Tibial artery (tissue), 4 donors: ENCODE results near the gene CBLN3.
A peak's percentile ranks its signal among the peaks of the same experiment; 100 is the strongest.
"Not testable (repeated sequence)": the region's sequence is repeated elsewhere in the genome, so short reads cannot be mapped to it uniquely, and the experiment has no call there.

Experiments used
- DNase-seq, 2 donors: peaks; one replicate each; pipeline ENCODE4 v3.0.0-alpha.2; 2019
- H3K27ac ChIP-seq, 2 donors: fragments of 200-600 bp; sonication (generic) in 1 of 2; 1 replicate in 1 of 2; 2 replicates in 1 of 2; pipeline ENCODE4 v1.5.1; 2018 to 2019; ENCODE audit warnings: mild to moderate bottlenecking in 1 of 2
- H3K27me3 ChIP-seq, 2 donors: fragments of 200-600 bp; sonication (generic) in 1 of 2; one replicate each; pipeline versions ENCODE4 v1.5.1 to v1.6.0; 2016 to 2019
- H3K36me3 ChIP-seq, 3 donors: fragments of 200-600 bp; sonication (generic) in 2 of 3; one replicate each; pipeline ENCODE4 v1.5.1; 2016 to 2019; ENCODE audit warnings: mild to moderate bottlenecking in 2 of 3
- H3K4me1 ChIP-seq, 4 donors: fragments of 200-600 bp; sonication (generic) in 2 of 4; 1 replicate in 3 of 4; 2 replicates in 1 of 4; pipeline ENCODE4 v1.5.1; 2016 to 2019
- H3K4me3 ChIP-seq, 2 donors: fragments of 200-600 bp; sonication (generic) in 1 of 2; 1 replicate in 1 of 2; 2 replicates in 1 of 2; pipeline ENCODE4 v1.5.1; 2018 to 2019; ENCODE audit warnings: mild to moderate bottlenecking in 2 of 2
- H3K9me3 ChIP-seq, 3 donors: fragments of 200-600 bp; sonication (generic) in 1 of 3; one replicate each; pipeline ENCODE4 v1.5.1; 2016 to 2019
- CTCF ChIP-seq, 2 experiments: fragments of 200-600 bp in 1 of 2; fragments of 450-650 bp in 1 of 2; IDR thresholded peaks; one replicate each; pipeline ENCODE4 v1.5.1; 2017 to 2019; ENCODE audit warnings: antibody characterized with exemption in 2 of 2, mild to moderate bottlenecking in 1 of 2, moderate library complexity in 1 of 2
- intact Hi-C: fragments of 100-400 bp; cut with DNase I; formaldehyde crosslinking; loops from one replicate; pipeline ENCODE4 v1.15.0; 2023; ENCODE audit warnings: low total_unique reads

Gene CBLN3

GRCh38 chr14:24456980-24457379 is 27.5 kb upstream of the CBLN3 start:
- no peak for TF ChIP-seq CTCF (IDR thresholded peaks at IDR 0.05)
- H3K4me1 ChIP-seq, result no peaks in the 10 kb centered on the region
- no peak for DNase-seq
- H3K27ac ChIP-seq, result no peak overlapping the region
- no peaks in the 10 kb centered on the region for H3K27me3 ChIP-seq
- no peaks in the 10 kb centered on the region for H3K9me3 ChIP-seq
- no peak overlapping the region for H3K4me3 ChIP-seq
- H3K36me3 ChIP-seq, result no peaks in the 10 kb centered on the region
- intact Hi-C loops, result no loop called here

- H3K27ac ChIP-seq, intact Hi-C loops: not testable (repeated sequence)
Observed at GRCh38 chr14:24450828-24451227, 21.4 kb upstream of the CBLN3 start.

GRCh38 chr14:24443053-24443665 is 13.7 kb upstream of the CBLN3 start:
- peak overlapping the region; percentile 69 to 90 for H3K4me3 ChIP-seq
- no peak for DNase-seq
- H3K27ac ChIP-seq, result peak overlapping the region; percentile 99

More at GRCh38 chr14:24450828-24451227, 21.4 kb upstream of the CBLN3 start:
- not testable (repeated sequence) for H3K27me3 ChIP-seq, H3K4me3 ChIP-seq, DNase-seq, H3K4me1 ChIP-seq, H3K9me3 ChIP-seq, H3K36me3 ChIP-seq

GRCh38 chr14:24442240-24443052 is 13.0 kb upstream of the CBLN3 start, which contains the start of gene SDR39U1:
TSS of gene SDR39U1 (minus strand) at chr14:24442776. CDS start at chr14:24442769, 7 bp downstream.
- peak; percentile 6 for TF ChIP-seq CTCF (IDR thresholded peaks at IDR 0.05)
- H3K9me3 ChIP-seq, result no peaks in the 10 kb centered on the region
- H3K36me3 ChIP-seq, result peaks cover 20 to 37% (median 36%) of the 10 kb centered on the region in 3 donors
- intact Hi-C loops, result no loop called here
- H3K4me3 ChIP-seq, result peak within 1 kb of the TSS; percentile 69 to 90
- peaks cover 0 to 22% (median 17%) of the 10 kb centered on the region in 4 donors for H3K4me1 ChIP-seq
- peak; percentile 98 to 99 for DNase-seq
- H3K27ac ChIP-seq, result peak within 1 kb of the TSS; percentile 99
- no peaks in the 10 kb centered on the region for H3K27me3 ChIP-seq

More at GRCh38 chr14:24443053-24443665, 13.7 kb upstream of the CBLN3 start:
- TF ChIP-seq CTCF (IDR thresholded peaks at IDR 0.05), result no peak
- H3K4me1 ChIP-seq, result peaks cover 0 to 22% (median 16%) of the 10 kb centered on the region in 4 donors
- no peaks in the 10 kb centered on the region for H3K9me3 ChIP-seq
- H3K36me3 ChIP-seq, result peaks cover 13 to 30% (median 29%) of the 10 kb centered on the region in 3 donors
- no peaks in the 10 kb centered on the region for H3K27me3 ChIP-seq
- intact Hi-C loops, result no loop called here

- Histone ChIP-seq H3K36me3 (peaks cover 25 to 43% (median 42%) of the 10 kb centered on the region in 3 donors), H3K27me3 (no peaks in the 10 kb centered on the region), H3K4me3 (peak overlapping the region; percentile 69 to 90), H3K27ac (peak overlapping the region; percentile 99), H3K4me1 (peaks cover 0 to 28% (median 20%) of the 10 kb centered on the region in 4 donors), H3K9me3 (no peaks in the 10 kb centered on the region)
- TF ChIP-seq CTCF (IDR thresholded peaks at IDR 0.05), result no peak
- no peak for DNase-seq
- intact Hi-C loops, result no loop called here
Observed at GRCh38 chr14:24441904-24442239, 12.4 kb upstream of the CBLN3 start.

GRCh38 chr14:24441485-24441884 is 12.0 kb upstream of the CBLN3 start:
- peak overlapping the region; percentile 99 for H3K27ac ChIP-seq
- TF ChIP-seq CTCF (IDR thresholded peaks at IDR 0.05), result no peak
- H3K4me1 ChIP-seq, result peaks cover 0 to 32% (median 21%) of the 10 kb centered on the region in 4 donors
- no peak for DNase-seq
- peaks cover 28 to 46% (median 44%) of the 10 kb centered on the region in 3 donors for H3K36me3 ChIP-seq
- intact Hi-C loops, result no loop called here
- no peaks in the 10 kb centered on the region for H3K9me3 ChIP-seq
- peak overlapping the region; percentile 69 to 90 for H3K4me3 ChIP-seq
- H3K27me3 ChIP-seq, result no peaks in the 10 kb centered on the region
